Measurements from ENCODE around the gene EYS.
"Not testable (repeated sequence)": the region's sequence is repeated elsewhere in the genome, so short reads cannot be mapped to it uniquely, and the experiment has no call there.

Gene EYS

GRCh38 chr6:65088575-65088974, 618.5 kb downstream of the EYS start:
- no peak for DNase-seq (ENCODE audit: low read depth)

GRCh38 chr6:65081756-65082155, 625.3 kb downstream of the EYS start:
- DNase-seq (ENCODE audit: low read depth) = no peak

GRCh38 chr6:65075705-65076230, 631.3 kb downstream of the EYS start:
- DNase-seq (ENCODE audit: low read depth) = no peak

- DNase-seq (ENCODE audit: low read depth) = no peak
Measured at GRCh38 chr6:65072500-65072899, 634.5 kb downstream of the EYS start.

- DNase-seq (ENCODE audit: low read depth) = no peak
Measured at GRCh38 chr6:65071480-65071879, 635.5 kb downstream of the EYS start.

GRCh38 chr6:65064844-65065243, 642.2 kb downstream of the EYS start:
- DNase-seq (ENCODE audit: low read depth) = no peak

GRCh38 chr6:65059568-65059967, 647.5 kb downstream of the EYS start:
- no peak for DNase-seq (ENCODE audit: low read depth)

GRCh38 chr6:65055545-65055944, 651.5 kb downstream of the EYS start:
- no peak for DNase-seq (ENCODE audit: low read depth)

GRCh38 chr6:65052626-65053025, 654.4 kb downstream of the EYS start:
- no peak for DNase-seq (ENCODE audit: low read depth)

GRCh38 chr6:65045801-65046200, 661.2 kb downstream of the EYS start:
- no peak for DNase-seq (ENCODE audit: low read depth)

- no peak for DNase-seq (ENCODE audit: low read depth)
Measured at GRCh38 chr6:65014006-65014405, 693.0 kb downstream of the EYS start.

- DNase-seq (ENCODE audit: low read depth) = no peak
Measured at GRCh38 chr6:65006788-65007187, 700.2 kb downstream of the EYS start.

GRCh38 chr6:65004283-65004682, 702.7 kb downstream of the EYS start:
- DNase-seq (ENCODE audit: low read depth) = no peak

GRCh38 chr6:65002882-65003281, 704.1 kb downstream of the EYS start:
- not testable (repeated sequence) for DNase-seq (ENCODE audit: low read depth)

GRCh38 chr6:65000815-65001214, 706.2 kb downstream of the EYS start:
- no peak for DNase-seq (ENCODE audit: low read depth)

- no peak for DNase-seq (ENCODE audit: low read depth)
Measured at GRCh38 chr6:64998204-64998603, 708.8 kb downstream of the EYS start.

GRCh38 chr6:64996301-64996700, 710.7 kb downstream of the EYS start:
- no peak for DNase-seq (ENCODE audit: low read depth)

GRCh38 chr6:64990652-64991304, 716.2 kb downstream of the EYS start:
- DNase-seq (ENCODE audit: low read depth) = no peak

- DNase-seq (ENCODE audit: low read depth) = no peak
Measured at GRCh38 chr6:64988148-64988547, 718.9 kb downstream of the EYS start.

GRCh38 chr6:64987066-64987465, 720.0 kb downstream of the EYS start:
- no peak for DNase-seq (ENCODE audit: low read depth)

- DNase-seq (ENCODE audit: low read depth) = no peak
Measured at GRCh38 chr6:64985726-64986125, 721.3 kb downstream of the EYS start.

GRCh38 chr6:64984948-64985347, 722.1 kb downstream of the EYS start:
- DNase-seq (ENCODE audit: low read depth) = no peak

- DNase-seq (ENCODE audit: low read depth) = no peak
Measured at GRCh38 chr6:64983089-64983488, 723.9 kb downstream of the EYS start.

GRCh38 chr6:64973142-64973541, 733.9 kb downstream of the EYS start:
- no peak for DNase-seq (ENCODE audit: low read depth)
